NCI-H1930 (cell line): ENCODE measurements around the gene TGFBR3.
"Not testable (repeated sequence)": the region's sequence is repeated elsewhere in the genome, so short reads cannot be mapped to it uniquely, and the experiment has no call there.

Source experiments
- DNase-seq, 2 experiments: peaks; one replicate each; lab custom pipeline; 2025; lab: John Stamatoyannopoulos, UW

The TGFBR3 gene

GRCh38 chr1:91682882-91683597, 202.9 kb downstream of the TGFBR3 start:
- no peak for DNase-seq

DNA sequence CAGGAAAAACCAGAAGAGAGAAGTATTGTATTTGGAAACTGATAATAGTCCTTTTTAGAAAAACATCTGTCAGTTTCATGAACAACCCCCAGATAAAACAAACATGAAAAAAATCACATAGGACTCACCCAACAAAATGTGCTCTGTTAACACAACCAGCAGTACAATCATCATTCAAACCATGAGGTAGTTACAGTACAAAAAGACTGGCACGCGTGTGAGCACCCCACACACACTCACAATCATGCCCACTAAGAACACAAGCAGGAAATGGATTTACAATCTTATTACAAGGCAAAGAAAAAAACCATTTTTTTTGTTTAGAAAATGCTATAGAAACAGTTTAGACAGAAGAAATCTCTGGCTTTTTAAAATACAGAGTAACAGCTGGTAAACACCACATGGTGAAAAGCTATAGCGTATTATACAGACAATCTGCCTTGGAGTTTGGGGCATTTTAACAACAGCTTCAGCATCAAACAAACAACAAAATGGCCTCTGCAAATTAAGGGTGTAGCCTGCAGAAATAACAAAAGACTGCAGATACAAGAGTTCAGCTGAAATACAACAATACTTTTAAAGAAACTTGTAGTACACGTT, 205.3 kb downstream of the TGFBR3 start:
- DNase-seq: peak in 1 of 2 experiments; percentile 0

- no peak for DNase-seq
Observed at GRCh38 chr1:91679446-91679845, 206.5 kb downstream of the TGFBR3 start.

GRCh38 chr1:91676030-91676429, 209.9 kb downstream of the TGFBR3 start:
- DNase-seq: no peak

- DNase-seq: no peak
Observed at GRCh38 chr1:91674107-91674506, 211.8 kb downstream of the TGFBR3 start.

- DNase-seq: no peak
Observed at GRCh38 chr1:91673613-91674012, 212.3 kb downstream of the TGFBR3 start.

GRCh38 chr1:91672601-91673161, 213.3 kb downstream of the TGFBR3 start:
- DNase-seq: no peak

- no peak for DNase-seq
Observed at GRCh38 chr1:91670781-91671180, 215.2 kb downstream of the TGFBR3 start.

- no peak for DNase-seq
Observed at GRCh38 chr1:91669584-91670350, 216.2 kb downstream of the TGFBR3 start.

DNA sequence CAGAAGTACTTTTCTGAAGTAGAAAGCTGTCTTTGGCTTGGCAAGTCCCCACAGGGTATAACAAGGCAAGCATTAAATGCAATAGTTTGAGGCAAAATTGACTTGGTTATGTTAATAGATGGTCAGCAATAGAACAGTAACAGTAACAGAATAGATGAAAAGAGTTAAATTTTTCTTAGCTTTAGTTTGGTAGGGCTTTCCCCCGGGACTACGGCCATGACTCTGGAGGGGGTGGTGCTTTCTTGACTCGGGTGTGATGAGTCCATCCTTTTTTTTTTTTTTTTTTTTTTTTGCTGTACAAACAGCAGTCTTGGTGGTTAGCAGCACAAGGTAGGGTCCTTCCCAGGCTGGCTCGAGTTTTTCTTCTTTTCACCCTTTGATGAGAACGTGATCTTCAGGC, 219.3 kb downstream of the TGFBR3 start:
- DNase-seq: not testable (repeated sequence)

DNA sequence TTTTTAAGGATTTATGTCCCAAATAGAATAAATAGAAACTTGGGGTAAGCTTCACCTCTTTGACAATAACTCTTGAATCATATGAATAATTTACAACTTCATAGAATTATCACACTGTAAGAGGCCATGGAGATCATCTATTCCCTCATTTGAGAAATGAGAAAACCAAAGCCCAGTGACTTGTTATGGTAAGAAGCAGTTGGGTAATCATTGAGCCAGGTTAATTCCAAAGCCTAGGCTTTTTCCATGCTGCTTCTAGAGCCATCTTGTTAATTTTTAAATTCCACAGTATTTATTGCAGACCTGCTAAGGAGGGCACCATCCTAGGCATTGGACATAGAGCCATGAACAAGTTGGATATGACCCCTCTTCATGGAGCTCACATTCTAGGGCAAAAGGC, 224.8 kb downstream of the TGFBR3 start:
- no peak for DNase-seq

DNA sequence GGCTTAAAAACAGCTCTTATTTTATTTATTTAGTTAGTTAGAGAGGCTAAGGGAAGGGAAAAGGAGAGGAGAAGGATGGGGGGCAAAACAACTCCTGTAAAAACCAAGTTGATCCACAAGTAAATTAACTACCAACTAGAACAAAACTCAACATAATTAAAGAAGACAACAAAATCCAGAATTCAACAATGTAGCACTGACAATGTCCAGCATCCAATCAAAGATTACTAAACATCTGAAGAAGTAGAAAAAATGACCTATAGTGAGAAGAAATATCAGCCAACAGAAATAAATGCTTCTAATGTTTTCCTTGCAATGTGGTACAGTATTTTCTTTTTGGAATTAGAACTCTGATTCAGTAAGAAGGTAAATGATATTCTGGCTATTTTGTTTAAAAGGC, 225.2 kb downstream of the TGFBR3 start:
- DNase-seq: no peak

DNA sequence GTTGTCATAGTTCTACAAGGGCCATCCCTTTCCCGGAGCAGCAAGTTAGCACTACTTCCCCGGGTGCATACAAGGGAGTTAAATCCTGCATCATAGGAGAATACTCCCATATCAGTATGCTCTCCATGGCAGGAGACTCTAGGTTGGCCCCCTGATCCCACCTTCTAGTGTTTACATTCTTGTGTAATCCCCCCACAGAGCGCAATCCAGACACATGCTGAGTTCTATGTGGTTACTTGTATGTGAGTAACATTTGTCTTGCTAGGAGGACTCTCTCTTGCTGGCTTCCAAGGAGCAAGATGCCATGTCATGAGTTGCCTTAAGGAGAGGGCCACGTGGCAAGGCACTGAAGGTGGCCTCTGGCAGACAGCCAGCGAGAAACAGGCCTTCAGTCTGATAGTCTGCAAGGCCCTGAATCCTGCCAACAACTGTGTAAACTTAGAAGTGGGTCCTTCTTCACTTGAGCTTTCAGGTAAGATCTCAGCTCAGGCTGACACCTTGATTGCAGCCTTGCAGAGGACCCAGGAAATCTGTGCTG, 230.0 kb downstream of the TGFBR3 start:
- DNase-seq: no peak

DNA sequence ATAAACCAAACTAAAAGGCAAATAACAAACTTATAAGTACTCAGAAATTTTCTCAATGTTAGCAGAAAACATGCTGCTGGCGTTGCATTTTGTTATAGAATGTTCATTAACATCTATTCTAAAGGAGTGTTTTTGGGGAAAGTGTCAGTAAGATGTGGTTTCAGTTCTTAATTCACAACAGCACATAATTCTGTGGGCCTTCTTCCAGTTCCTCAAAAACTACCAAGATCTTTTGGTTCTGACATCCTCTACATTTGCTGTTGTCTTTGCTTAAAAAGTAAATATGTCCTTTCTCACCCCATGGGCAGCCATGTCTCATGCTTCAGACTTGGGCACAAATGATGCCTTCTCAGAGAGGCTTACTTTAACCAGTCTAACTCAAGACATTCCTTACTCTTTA, 232.8 kb downstream of the TGFBR3 start:
- no peak for DNase-seq

DNA sequence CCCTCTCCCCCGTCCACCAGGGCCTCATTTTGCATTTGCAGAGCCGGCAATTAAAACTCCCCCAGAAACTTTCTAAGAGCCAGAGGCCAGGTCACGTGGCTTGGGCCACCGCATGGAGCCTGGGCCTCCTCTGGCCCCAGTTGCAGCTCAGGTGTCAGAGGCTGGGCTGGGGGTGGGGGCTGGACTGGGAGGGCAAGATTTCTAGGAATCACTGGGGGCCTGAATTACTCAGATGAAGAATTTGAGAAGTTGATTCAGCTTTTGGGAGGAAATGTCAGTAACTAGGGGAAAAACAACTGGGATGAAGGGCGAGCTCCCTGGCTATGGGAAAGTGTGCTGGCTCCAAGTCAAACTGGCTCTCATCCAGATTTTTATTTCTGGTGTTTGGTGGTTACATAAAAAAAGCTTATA, 234.3 kb downstream of the TGFBR3 start:
- no peak for DNase-seq

DNA sequence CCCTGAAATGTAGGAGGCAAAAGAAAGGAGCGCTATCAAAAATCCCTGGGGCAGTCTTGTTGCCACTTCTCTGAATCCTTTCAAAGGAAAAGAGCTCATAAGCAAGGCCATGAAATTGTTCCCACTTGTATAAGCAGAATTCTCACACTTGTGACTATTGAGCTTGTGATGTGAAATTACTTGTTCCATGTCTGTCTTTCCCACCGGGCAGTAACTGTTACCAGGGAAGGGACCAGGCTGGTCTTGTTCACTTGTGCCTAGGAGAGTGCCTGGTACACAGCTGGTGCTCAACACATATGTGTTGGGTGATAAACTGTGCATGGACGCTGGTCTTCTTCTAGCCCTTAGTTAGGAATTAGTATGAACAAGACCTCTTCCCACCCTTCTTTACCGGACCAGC, 234.7 kb downstream of the TGFBR3 start:
- DNase-seq: no peak

DNA sequence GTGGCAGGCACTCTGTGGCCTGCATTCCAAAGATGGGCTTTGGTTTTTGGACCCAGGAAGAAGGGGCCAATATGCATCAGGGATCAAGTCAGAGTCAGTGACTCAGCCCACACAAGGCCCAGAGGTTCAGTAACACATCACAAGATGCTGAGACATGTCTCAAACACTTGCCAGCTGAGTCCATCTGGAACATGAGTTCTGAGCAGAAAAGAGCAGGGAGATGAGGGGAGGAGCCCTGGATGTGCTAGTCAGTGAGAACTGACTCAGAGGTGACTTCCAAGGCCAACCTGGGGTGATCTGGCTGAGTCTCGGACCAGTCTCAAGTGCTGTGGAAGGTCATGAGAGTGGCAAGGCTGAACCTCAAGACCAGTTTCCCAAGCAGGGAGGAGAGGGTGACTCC, 235.2 kb downstream of the TGFBR3 start:
- DNase-seq: no peak

GRCh38 chr1:91647061-91647460, 238.9 kb downstream of the TGFBR3 start:
- no peak for DNase-seq

DNA sequence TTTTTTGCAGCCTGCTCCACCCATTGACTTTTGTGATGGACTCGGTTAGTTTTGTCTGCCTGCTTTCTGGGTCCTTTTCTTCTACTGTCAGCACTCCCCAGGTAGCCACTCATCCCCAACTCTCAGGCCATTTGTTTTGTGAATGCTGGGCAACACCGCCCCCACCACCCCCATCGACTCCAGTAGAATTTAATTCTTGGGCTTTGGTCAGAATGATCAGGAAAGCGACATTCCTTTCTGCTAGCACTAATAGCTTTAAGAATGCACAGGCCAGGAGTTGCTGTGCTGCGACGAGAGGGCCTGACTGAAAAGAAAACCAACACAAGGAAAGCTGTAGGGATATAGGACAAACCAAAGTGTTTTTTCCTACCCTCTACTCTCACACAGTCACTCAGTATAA, 240.9 kb downstream of the TGFBR3 start:
- DNase-seq: no peak

GRCh38 chr1:91643431-91643830, 242.5 kb downstream of the TGFBR3 start:
- DNase-seq: no peak

GRCh38 chr1:91640877-91641526, 244.9 kb downstream of the TGFBR3 start:
- DNase-seq: no peak

GRCh38 chr1:91637539-91637994, 248.4 kb downstream of the TGFBR3 start:
- no peak for DNase-seq
